ENCODE measurements around the gene KCNG2.

DNA sequence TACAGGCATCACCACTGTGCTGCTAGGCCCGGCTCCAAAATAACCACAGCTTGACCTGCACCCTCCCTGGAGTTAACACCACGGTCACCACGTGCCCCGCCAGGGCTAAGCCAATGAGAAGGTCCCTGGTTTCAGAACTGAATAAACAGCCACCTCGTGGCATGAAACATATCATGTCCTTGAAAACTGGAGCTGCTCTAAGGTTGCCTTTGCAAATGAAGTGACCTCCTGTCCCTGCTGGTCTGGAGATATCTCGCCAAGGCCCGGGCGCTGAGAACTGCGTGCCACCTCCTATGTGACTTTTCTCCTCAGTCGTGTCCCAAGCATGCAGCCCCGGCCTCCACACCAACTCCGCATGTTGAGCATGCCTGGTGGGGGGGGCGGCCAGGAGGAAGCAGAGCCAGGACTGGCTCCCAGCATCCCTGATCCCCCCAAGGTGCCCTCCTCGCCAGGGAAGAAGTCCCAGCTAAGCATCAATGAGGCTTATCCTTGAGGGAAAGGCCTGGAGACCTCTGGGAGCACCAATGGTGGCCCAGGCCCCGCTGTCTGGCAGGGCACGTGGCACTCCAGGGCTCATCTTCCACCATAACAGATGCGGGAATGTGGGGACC is 16.3 kb upstream of the KCNG2 start:
- TF ChIP-seq, protein P1, sequence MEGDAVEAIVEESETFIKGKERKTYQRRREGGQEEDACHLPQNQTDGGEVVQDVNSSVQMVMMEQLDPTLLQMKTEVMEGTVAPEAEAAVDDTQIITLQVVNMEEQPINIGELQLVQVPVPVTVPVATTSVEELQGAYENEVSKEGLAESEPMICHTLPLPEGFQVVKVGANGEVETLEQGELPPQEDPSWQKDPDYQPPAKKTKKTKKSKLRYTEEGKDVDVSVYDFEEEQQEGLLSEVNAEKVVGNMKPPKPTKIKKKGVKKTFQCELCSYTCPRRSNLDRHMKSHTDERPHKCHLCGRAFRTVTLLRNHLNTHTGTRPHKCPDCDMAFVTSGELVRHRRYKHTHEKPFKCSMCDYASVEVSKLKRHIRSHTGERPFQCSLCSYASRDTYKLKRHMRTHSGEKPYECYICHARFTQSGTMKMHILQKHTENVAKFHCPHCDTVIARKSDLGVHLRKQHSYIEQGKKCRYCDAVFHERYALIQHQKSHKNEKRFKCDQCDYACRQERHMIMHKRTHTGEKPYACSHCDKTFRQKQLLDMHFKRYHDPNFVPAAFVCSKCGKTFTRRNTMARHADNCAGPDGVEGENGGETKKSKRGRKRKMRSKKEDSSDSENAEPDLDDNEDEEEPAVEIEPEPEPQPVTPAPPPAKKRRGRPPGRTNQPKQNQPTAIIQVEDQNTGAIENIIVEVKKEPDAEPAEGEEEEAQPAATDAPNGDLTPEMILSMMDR (IDR thresholded peaks at IDR 0.05): no peak
- no peak for TF ChIP-seq POLR2A (IDR thresholded peaks at IDR 0.05)

Data from tibial nerve (tissue), 3 donors.